Mesothelial cell of epicardium (in vitro differentiated cells): ENCODE measurements around the gene BTG2. TPM values are rescaled to one million over a fixed set of nuclear protein-coding genes. Genes with fewer than 3 reads are reported as not detected.

Experiments
- DNase-seq, 2 experiments: peaks; one replicate each; pipeline ENCODE4 v3.0.0; 2021; ENCODE audit warnings: low spot score in 2 of 2; ENCODE audit not compliant: unreplicated experiment in 2 of 2
- H3K27ac Mint-ChIP-seq: 2 replicates; pipeline ENCODE4 v1.8.0; 2021; ENCODE audit warnings: mixed read lengths
- H3K27me3 Mint-ChIP-seq: 2 replicates; pipeline ENCODE4 v1.8.0; 2021; ENCODE audit warnings: low read depth, mixed read lengths
- H3K36me3 Mint-ChIP-seq: 2 replicates; pipeline ENCODE4 v1.8.0; 2021; ENCODE audit warnings: mixed read lengths
- H3K4me1 Mint-ChIP-seq: 2 replicates; pipeline ENCODE4 v1.8.0; 2021; ENCODE audit warnings: mixed read lengths
- H3K4me3 Mint-ChIP-seq: 2 replicates; pipeline ENCODE4 v1.8.0; 2021; ENCODE audit warnings: mild to moderate bottlenecking, moderate library complexity, mixed read lengths
- H3K9me3 Mint-ChIP-seq: 2 replicates; pipeline ENCODE4 v1.8.0; 2021; ENCODE audit warnings: mixed read lengths
- total RNA-seq: library from RNA; stranded (reverse); gene quantifications from 3 replicates; pipeline ENCODE4 v1.2.1, GENCODE V29; 2021
- TF ChIP-seq, protein P1 (sequence below): fragments of 200-600 bp; sonication (generic); IDR thresholded peaks from one replicate; pipeline ENCODE4 v1.5.0; 2021; ENCODE audit warnings: antibody characterized with exemption; ENCODE audit not compliant: unreplicated experiment

BTG2 gene
- total RNA-seq, 1 donor from 2014 or later = 186 TPM

DNA sequence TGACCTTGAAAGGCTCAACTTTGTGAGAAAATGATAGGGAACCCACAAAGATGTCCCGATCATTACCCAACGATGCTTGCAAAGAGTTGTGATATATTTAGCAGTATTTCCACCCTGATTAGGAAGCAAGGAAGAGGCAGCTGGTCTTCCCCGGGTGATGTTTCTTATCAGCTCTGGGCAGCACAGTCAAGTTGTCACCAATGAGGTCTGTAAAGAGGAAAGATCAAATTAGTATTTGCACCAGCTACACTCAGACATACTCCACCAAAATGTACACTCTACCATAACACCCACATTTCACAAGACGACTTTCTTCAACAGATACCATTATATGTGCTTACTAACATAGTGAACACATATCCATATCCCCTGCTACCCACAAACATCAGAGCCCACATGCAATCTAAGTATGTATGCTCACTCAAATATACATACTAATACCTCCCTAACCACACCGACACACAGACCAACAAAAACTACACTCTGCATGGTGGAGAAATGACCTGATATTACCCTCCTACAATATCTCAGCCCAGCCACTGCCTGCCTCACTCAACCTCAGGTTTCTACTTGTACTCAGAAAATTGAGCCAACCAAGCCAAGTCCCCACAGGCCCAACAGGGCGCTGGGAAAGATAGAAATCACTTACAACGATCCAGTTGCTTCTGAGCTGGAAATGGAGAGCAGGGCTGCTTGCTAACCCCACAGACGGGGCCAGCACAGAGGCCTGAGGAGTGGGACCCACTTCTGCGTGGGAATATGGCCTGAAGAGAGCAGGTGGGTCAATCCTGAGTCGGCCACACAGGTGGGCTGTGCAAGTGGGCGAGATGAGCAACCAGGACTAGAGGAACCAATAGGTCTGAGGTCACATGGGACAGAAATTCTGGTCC is 4.6 kb upstream of the BTG2 start:
- TF ChIP-seq, protein P1, sequence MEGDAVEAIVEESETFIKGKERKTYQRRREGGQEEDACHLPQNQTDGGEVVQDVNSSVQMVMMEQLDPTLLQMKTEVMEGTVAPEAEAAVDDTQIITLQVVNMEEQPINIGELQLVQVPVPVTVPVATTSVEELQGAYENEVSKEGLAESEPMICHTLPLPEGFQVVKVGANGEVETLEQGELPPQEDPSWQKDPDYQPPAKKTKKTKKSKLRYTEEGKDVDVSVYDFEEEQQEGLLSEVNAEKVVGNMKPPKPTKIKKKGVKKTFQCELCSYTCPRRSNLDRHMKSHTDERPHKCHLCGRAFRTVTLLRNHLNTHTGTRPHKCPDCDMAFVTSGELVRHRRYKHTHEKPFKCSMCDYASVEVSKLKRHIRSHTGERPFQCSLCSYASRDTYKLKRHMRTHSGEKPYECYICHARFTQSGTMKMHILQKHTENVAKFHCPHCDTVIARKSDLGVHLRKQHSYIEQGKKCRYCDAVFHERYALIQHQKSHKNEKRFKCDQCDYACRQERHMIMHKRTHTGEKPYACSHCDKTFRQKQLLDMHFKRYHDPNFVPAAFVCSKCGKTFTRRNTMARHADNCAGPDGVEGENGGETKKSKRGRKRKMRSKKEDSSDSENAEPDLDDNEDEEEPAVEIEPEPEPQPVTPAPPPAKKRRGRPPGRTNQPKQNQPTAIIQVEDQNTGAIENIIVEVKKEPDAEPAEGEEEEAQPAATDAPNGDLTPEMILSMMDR = no peak
- no peaks in the 10 kb centered on the region for H3K27me3 Mint-ChIP-seq
- H3K4me1 Mint-ChIP-seq = peaks cover 53% of the 10 kb centered on the region

DNA sequence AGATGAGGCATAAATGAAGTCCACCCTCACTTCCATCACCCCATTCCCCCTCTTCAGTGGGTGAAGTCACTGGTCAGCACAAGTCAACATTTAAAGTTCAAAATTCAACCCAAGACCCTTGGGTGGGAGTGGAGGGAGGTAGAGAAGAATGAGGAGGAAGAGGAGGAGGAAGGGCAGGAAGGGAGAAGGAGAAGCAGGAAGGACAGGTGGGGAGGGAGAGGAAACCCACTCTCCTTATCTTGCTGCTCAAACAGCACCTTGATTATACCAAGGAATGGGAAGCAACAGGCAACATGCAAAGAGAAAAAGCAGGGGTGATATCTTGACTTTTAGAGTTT is 4.0 kb upstream of the BTG2 start:
- no peak overlapping the region for H3K4me3 Mint-ChIP-seq
- H3K27ac Mint-ChIP-seq = no peak overlapping the region
- H3K36me3 Mint-ChIP-seq = no peaks in the 10 kb centered on the region
- no peak for DNase-seq
- H3K4me1 Mint-ChIP-seq = peaks cover 47% of the 10 kb centered on the region
- TF ChIP-seq, protein P1 = no peak
- H3K27me3 Mint-ChIP-seq = no peaks in the 10 kb centered on the region
- H3K9me3 Mint-ChIP-seq = no peaks in the 10 kb centered on the region

More for the DNA sequence above, 4.6 kb upstream of the BTG2 start:
- Mint-ChIP-seq H3K9me3 (no peaks in the 10 kb centered on the region), H3K36me3 (no peaks in the 10 kb centered on the region), H3K27ac (peak overlapping the region; percentile 5), H3K4me3 (no peak overlapping the region)
- no peak for DNase-seq

DNA sequence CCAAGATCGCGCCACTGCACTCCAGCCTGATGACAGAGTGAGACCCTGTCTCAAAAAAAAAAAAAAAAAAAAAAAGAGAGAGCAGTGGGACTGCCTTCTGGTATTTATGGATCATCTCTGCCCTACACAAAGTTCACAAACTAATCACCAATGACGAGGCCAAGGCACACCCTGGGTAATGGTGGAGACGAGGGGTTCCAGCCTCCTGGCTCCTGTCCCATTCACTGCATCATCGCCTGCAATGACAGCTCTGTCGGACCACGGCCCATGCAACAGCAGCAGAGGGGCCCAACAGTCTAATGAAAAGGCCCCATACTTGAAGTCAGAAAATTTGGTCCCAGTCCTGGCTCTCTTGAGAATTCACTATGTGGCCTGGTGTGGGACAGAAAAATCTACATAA is 2.9 kb upstream of the BTG2 start:
- DNase-seq = no peak

DNA sequence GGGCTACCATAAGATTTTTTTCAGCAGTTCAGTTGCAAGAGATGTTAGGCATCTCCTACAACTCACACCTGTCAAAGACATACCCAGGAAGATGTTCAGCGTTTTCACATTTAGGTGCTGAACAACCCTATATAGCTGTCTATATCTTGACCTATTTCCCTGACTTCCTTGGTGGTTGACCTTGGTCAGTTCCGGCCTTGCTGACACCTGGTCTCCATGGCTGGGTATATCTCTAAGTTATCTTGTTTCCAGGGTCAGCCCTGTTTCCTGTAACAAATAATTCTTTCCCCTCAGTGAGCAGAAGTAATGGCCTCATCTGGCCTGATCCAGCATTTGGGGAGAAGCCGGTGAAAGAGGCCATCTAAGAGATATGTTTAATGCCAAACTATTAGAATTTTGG is 2.4 kb upstream of the BTG2 start:
- Mint-ChIP-seq H3K4me3 (no peak overlapping the region), H3K36me3 (peaks cover 7% of the 10 kb centered on the region), H3K27me3 (no peaks in the 10 kb centered on the region), H3K9me3 (no peaks in the 10 kb centered on the region), H3K4me1 (peaks cover 49% of the 10 kb centered on the region), H3K27ac (peak overlapping the region; percentile 26)
- TF ChIP-seq, protein P1 = no peak
- DNase-seq = no peak

More for the DNA sequence above, 2.9 kb upstream of the BTG2 start:
- H3K4me1 Mint-ChIP-seq = peaks cover 45% of the 10 kb centered on the region
- no peaks in the 10 kb centered on the region for H3K9me3 Mint-ChIP-seq
- H3K27me3 Mint-ChIP-seq = no peaks in the 10 kb centered on the region
- H3K4me3 Mint-ChIP-seq = no peak overlapping the region
- no peak overlapping the region for H3K27ac Mint-ChIP-seq
- peaks cover 5% of the 10 kb centered on the region for H3K36me3 Mint-ChIP-seq
- TF ChIP-seq, protein P1 = no peak

DNA sequence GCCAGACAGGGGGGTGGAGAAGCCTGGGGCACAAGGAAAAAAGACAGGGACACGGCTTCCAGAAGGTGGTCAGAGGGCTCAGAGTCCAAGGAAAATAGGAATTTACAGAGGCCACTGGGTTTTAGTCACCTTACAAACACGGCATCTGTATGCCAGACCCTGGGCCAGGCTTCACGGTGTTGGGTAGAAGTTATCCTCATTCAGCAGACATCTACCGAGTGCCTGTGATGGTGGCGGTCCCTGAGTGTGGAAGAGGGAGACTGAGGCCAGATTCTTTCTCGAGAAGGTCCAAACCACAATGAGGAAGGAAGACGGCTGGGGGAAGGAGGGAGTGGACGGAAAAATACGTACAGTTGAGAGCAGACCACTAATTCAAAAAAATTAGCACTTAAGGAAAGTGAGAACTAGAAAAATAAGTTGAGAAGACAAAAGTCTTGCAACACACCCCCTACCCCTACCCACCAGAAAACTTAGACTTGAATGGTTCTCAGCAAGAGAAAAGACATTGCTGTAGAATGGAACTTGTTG is 864 bp upstream of the BTG2 start:
- Mint-ChIP-seq H3K36me3 (peaks cover 21% of the 10 kb centered on the region), H3K4me3 (peak overlapping the region; percentile 57), H3K27ac (peak overlapping the region; percentile 90), H3K9me3 (no peaks in the 10 kb centered on the region), H3K4me1 (peaks cover 61% of the 10 kb centered on the region), H3K27me3 (no peaks in the 10 kb centered on the region)
- DNase-seq = no peak
- TF ChIP-seq, protein P1 = no peak
